Loucy (cell line): ENCODE measurements around the gene C8B.

Experiments
- H2AFZ ChIP-seq: fragments of 200-600 bp; sonication (generic); 2 replicates; pipeline ENCODE4 v1.6.0; 2016; ENCODE audit warnings: antibody characterized with exemption, mild to moderate bottlenecking, low read length, moderate library complexity
- H3F3A ChIP-seq: fragments of 200-600 bp; 2 replicates; pipeline ENCODE4 v1.6.0; 2016; ENCODE audit warnings: antibody characterized with exemption, low read depth, mild to moderate bottlenecking
- H3K27me3 ChIP-seq: fragments of 200-600 bp; sonication (generic); 2 replicates; pipeline ENCODE4 v1.6.1; 2014; ENCODE audit warnings: low read length, mild to moderate bottlenecking; ENCODE audit not compliant: insufficient read depth, poor library complexity, severe bottlenecking
- H3K36me3 ChIP-seq: fragments of 200-600 bp; sonication (generic); 2 replicates; pipeline ENCODE4 v1.6.1; 2016; ENCODE audit warnings: low read length; ENCODE audit not compliant: insufficient read depth
- H3K4me1 ChIP-seq: fragments of 200-600 bp; sonication (generic); 2 replicates; pipeline ENCODE4 v1.5.1; 2014; ENCODE audit warnings: low read length, mild to moderate bottlenecking; ENCODE audit not compliant: insufficient read depth, poor library complexity, severe bottlenecking
- H3K4me2 ChIP-seq: fragments of 200-600 bp; sonication (generic); 2 replicates; pipeline ENCODE4 v1.6.0; 2014; ENCODE audit warnings: antibody characterized with exemption, low read length, low read depth, mild to moderate bottlenecking; ENCODE audit not compliant: poor library complexity, severe bottlenecking
- H3K4me3 ChIP-seq: fragments of 200-600 bp; sonication (generic); 2 replicates; pipeline ENCODE4 v1.5.1; 2014; ENCODE audit warnings: low read length, mild to moderate bottlenecking, mixed read lengths; ENCODE audit not compliant: poor library complexity, severe bottlenecking
- H3K79me2 ChIP-seq: fragments of 200-600 bp; sonication (generic); 2 replicates; pipeline ENCODE4 v1.6.1; 2014; ENCODE audit warnings: low read length; ENCODE audit not compliant: insufficient read depth
- H3K9ac ChIP-seq: fragments of 200-600 bp; sonication (generic); 2 replicates; pipeline ENCODE4 v1.6.0; 2014; ENCODE audit warnings: mild to moderate bottlenecking, low read depth, low read length, moderate library complexity; ENCODE audit not compliant: poor library complexity, severe bottlenecking
- H3K9me2 ChIP-seq: fragments of 200-600 bp; sonication (generic); replicated peaks from 2 replicates; pipeline ENCODE4 v1.6.1; 2016; ENCODE audit warnings: low read depth, low read length, mixed read lengths
- H3K9me3 ChIP-seq: fragments of 200-600 bp; sonication (generic); 2 replicates; pipeline ENCODE4 v1.6.1; 2014; ENCODE audit warnings: mild to moderate bottlenecking, antibody characterized with exemption, low read length, low read depth; ENCODE audit not compliant: insufficient read depth
- H4K20me1 ChIP-seq: fragments of 200-600 bp; sonication (generic); 2 replicates; pipeline ENCODE4 v1.6.0; 2014; ENCODE audit warnings: antibody characterized with exemption, low read length, mild to moderate bottlenecking; ENCODE audit not compliant: insufficient read depth, poor library complexity, severe bottlenecking
- CTCF ChIP-seq: fragments of 200-600 bp; sonication (generic); conservative IDR thresholded peaks from 2 replicates; pipeline ENCODE4 v1.5.1; 2014; ENCODE audit warnings: mild to moderate bottlenecking, antibody characterized with exemption, low read length
- EZH2phosphoT487 ChIP-seq: fragments of 200-600 bp; IDR thresholded peaks from 2 replicates; pipeline ENCODE4 v1.6.1; 2018; ENCODE audit warnings: antibody characterized with exemption, mild to moderate bottlenecking, moderate library complexity, borderline replicate concordance

C8B gene

GRCh38 chr1:56898005-56898373 is 67.8 kb downstream of the C8B start:
- Histone ChIP-seq H3F3A (no peaks in the 10 kb centered on the region), H3K9me3 (no peaks in the 10 kb centered on the region), H3K9ac (no peak overlapping the region), H4K20me1 (no peaks in the 10 kb centered on the region), H3K4me3 (no peak overlapping the region), H3K27me3 (no peaks in the 10 kb centered on the region), H3K36me3 (no peaks in the 10 kb centered on the region), H3K4me2 (no peak overlapping the region), H3K4me1 (no peaks in the 10 kb centered on the region), H2AFZ (no peak overlapping the region), H3K79me2 (no peaks in the 10 kb centered on the region), H3K9me2 (no peaks in the 10 kb centered on the region)
- TF ChIP-seq EZH2phosphoT487 (no peak), CTCF (no peak)

DNA sequence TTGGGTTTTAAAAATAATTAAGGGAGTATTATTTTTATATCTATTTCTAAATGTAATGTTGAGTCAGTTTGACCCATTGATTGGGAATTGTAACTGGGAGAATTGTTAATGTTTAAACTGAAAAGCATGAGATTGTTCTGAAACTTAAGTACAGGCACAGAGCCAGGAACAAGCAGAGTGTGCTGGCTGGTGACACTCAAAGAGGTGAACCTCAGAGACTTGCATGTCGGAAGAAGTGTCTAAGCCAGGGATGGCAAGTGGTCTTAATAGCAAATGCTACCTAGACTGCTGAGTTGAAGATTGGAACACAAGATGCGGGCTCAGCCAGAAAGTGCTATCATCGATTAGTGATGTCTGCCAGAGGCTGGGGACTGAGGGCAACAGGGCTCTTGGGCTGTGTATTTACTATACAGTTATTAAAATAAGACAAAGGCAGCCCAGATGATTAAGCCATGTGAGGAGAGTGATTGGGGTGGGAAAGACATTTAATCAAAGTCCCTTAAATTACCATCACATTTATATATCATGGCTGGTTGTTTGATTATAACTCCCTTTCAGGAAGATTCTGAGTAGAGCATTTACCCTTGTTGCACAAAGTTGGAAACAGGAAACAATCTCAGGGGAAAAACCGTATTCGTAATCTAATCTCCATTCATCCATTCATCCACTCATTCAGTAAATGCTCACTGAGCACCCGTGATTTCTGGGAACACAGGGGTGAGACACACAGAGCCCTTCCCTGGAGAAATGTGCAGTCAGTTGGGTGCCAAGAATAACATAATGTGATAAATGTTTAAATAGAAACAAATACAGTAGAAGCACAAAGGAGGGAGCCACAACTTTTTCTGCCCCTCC is 68.4 kb downstream of the C8B start:
- H3F3A ChIP-seq: no peaks in the 10 kb centered on the region
- H3K79me2 ChIP-seq: no peaks in the 10 kb centered on the region
- no peaks in the 10 kb centered on the region for H3K27me3 ChIP-seq

DNA sequence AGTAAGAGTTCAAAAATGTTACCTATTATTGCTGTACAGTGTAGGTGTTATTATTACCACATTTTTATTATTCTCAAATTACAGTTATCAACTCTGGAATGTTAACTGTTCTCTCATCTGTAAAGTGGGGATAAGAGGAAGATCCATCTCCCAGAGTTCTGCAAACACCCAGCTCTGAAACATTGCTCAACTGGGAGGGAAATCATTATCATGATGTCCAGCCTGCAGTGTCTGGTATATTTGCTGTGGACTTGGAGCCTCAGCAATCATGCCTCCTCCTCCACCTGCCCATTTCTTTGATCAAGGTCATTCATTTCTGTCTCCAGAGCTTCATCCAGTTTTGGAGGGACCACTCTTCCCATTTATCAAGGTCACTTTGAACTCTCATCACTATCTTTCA is 71.8 kb downstream of the C8B start:
- Histone ChIP-seq H3K4me2 (no peak overlapping the region), H3K9me2 (no peaks in the 10 kb centered on the region), H3K9ac (no peak overlapping the region), H3K27me3 (no peaks in the 10 kb centered on the region), H3K4me3 (no peak overlapping the region), H3K4me1 (no peaks in the 10 kb centered on the region), H3K9me3 (no peaks in the 10 kb centered on the region), H2AFZ (no peak overlapping the region), H4K20me1 (no peaks in the 10 kb centered on the region), H3F3A (no peaks in the 10 kb centered on the region), H3K79me2 (no peaks in the 10 kb centered on the region), H3K36me3 (no peaks in the 10 kb centered on the region)
- TF ChIP-seq EZH2phosphoT487 (no peak), CTCF (no peak)

More for the DNA sequence above, 68.4 kb downstream of the C8B start:
- Histone ChIP-seq H3K4me3 (no peak overlapping the region), H3K9me2 (no peaks in the 10 kb centered on the region), H3K36me3 (no peaks in the 10 kb centered on the region), H2AFZ (no peak overlapping the region), H3K9me3 (no peaks in the 10 kb centered on the region), H3K4me1 (no peaks in the 10 kb centered on the region), H3K9ac (no peak overlapping the region), H4K20me1 (no peaks in the 10 kb centered on the region), H3K4me2 (no peak overlapping the region)
- TF ChIP-seq EZH2phosphoT487 (no peak), CTCF (no peak)
